Thymus (tissue), 14 donors: ENCODE results near the gene FKBP15. TPM values are rescaled to one million over a fixed set of nuclear protein-coding genes. Genes with fewer than 3 reads are reported as not detected.
A peak's percentile ranks its signal among the peaks of the same experiment; 100 is the strongest.

ENCODE experiments used
- DNase-seq, 9 donors: peaks; one replicate each; pipeline ENCODE4 v3.0.0-alpha.2; 2013; ENCODE audit warnings: low spot score in 9 of 9, low read depth in 6 of 9, missing footprints in 1 of 9
- H3K27ac ChIP-seq, 2 donors: one replicate each; pipeline ENCODE4 v1.5.1; 2013; ENCODE audit warnings: control low read depth in 1 of 2, low read depth in 1 of 2, low read length in 1 of 2, mild to moderate bottlenecking in 1 of 2, moderate library complexity in 1 of 2
- H3K27me3 ChIP-seq, 2 donors: one replicate each; pipeline ENCODE4 v1.5.1; 2013; ENCODE audit warnings: low read length in 1 of 2; ENCODE audit not compliant: control insufficient read depth in 2 of 2, insufficient read depth in 1 of 2
- H3K36me3 ChIP-seq, 2 donors: one replicate each; pipeline ENCODE4 v1.5.1; 2013; ENCODE audit warnings: low read length in 1 of 2, mild to moderate bottlenecking in 1 of 2, moderate library complexity in 1 of 2; ENCODE audit not compliant: control insufficient read depth in 2 of 2, insufficient read depth in 2 of 2
- H3K4me1 ChIP-seq, 2 donors: one replicate each; pipeline ENCODE4 v1.5.1; 2013; ENCODE audit warnings: low read length in 2 of 2; ENCODE audit not compliant: control insufficient read depth in 2 of 2, insufficient read depth in 2 of 2
- H3K4me3 ChIP-seq, 2 donors: one replicate each; pipeline ENCODE4 v1.5.1; 2013; ENCODE audit warnings: low read length in 2 of 2, control low read depth in 1 of 2, mild to moderate bottlenecking in 1 of 2
- H3K9me3 ChIP-seq, 2 donors: one replicate each; pipeline ENCODE4 v1.5.1; 2013; ENCODE audit warnings: low read length in 1 of 2, mild to moderate bottlenecking in 1 of 2; ENCODE audit not compliant: control insufficient read depth in 2 of 2, insufficient read depth in 1 of 2
- WGBS: extraction: QIAGEN DNeasy Blood & Tissue Kit; methylation state at CpG from one replicate; pipeline ENCODE4 v1.1.7; 2013; 5-methylcytosine and 5-hydroxymethylcytosine counted together
- long read RNA-seq, 10 donors: transcript quantifications; one replicate each; lab custom pipeline, GENCODE V29; 2026
- polyA plus RNA-seq: library from polyadenylated mRNA; stranded (reverse); fragments of 200-250 nt; gene quantifications from one replicate; pipeline ENCODE4 v1.2.3, GENCODE V29; 2013
- total RNA-seq: library from RNA; stranded (reverse); fragments of 120-200 nt; gene quantifications from one replicate; pipeline ENCODE4 v1.2.4, GENCODE V29; 2013
- donor health status: healthy.

FKBP15 gene, protein sequence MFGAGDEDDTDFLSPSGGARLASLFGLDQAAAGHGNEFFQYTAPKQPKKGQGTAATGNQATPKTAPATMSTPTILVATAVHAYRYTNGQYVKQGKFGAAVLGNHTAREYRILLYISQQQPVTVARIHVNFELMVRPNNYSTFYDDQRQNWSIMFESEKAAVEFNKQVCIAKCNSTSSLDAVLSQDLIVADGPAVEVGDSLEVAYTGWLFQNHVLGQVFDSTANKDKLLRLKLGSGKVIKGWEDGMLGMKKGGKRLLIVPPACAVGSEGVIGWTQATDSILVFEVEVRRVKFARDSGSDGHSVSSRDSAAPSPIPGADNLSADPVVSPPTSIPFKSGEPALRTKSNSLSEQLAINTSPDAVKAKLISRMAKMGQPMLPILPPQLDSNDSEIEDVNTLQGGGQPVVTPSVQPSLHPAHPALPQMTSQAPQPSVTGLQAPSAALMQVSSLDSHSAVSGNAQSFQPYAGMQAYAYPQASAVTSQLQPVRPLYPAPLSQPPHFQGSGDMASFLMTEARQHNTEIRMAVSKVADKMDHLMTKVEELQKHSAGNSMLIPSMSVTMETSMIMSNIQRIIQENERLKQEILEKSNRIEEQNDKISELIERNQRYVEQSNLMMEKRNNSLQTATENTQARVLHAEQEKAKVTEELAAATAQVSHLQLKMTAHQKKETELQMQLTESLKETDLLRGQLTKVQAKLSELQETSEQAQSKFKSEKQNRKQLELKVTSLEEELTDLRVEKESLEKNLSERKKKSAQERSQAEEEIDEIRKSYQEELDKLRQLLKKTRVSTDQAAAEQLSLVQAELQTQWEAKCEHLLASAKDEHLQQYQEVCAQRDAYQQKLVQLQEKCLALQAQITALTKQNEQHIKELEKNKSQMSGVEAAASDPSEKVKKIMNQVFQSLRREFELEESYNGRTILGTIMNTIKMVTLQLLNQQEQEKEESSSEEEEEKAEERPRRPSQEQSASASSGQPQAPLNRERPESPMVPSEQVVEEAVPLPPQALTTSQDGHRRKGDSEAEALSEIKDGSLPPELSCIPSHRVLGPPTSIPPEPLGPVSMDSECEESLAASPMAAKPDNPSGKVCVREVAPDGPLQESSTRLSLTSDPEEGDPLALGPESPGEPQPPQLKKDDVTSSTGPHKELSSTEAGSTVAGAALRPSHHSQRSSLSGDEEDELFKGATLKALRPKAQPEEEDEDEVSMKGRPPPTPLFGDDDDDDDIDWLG
- total RNA-seq = 19.3 TPM
- polyA plus RNA-seq = 14.8 TPM
- long read RNA-seq, donor 1 = 0 reads
- long read RNA-seq, donor 2 = 0 reads
- long read RNA-seq, donor 3, partial matches to known transcripts = 0 of 1 reads
- long read RNA-seq, donor 3, other reads (novel, unspliced or antisense) = 0 of 1 reads
- long read RNA-seq, donor 4, partial matches to known transcripts = 6 of 6 reads
- long read RNA-seq, donor 4, other reads (novel, unspliced or antisense) = 0 of 6 reads
- long read RNA-seq, donor 5, full-length matches to known transcripts = 2 of 21 reads
- long read RNA-seq, donor 5, partial matches to known transcripts = 19 of 21 reads
- long read RNA-seq, donor 5, other reads (novel, unspliced or antisense) = 0 of 21 reads
- long read RNA-seq, donor 6, full-length matches to known transcripts = 2 of 2 reads
- long read RNA-seq, donor 6, partial matches to known transcripts = 0 of 2 reads
- long read RNA-seq, donor 6, other reads (novel, unspliced or antisense) = 0 of 2 reads
- long read RNA-seq, donor 7, full-length matches to known transcripts = 3 of 12 reads
- long read RNA-seq, donor 7, partial matches to known transcripts = 9 of 12 reads
- long read RNA-seq, donor 7, other reads (novel, unspliced or antisense) = 0 of 12 reads
- long read RNA-seq, donor 8 = 0 reads
- long read RNA-seq, donor 9, full-length matches to known transcripts = 2 of 2 reads
- long read RNA-seq, donor 9, partial matches to known transcripts = 0 of 2 reads
- long read RNA-seq, donor 9, other reads (novel, unspliced or antisense) = 0 of 2 reads
- long read RNA-seq, donor 10, full-length matches to known transcripts = 1 of 1 reads
- long read RNA-seq, donor 10, partial matches to known transcripts = 0 of 1 reads
- long read RNA-seq, donor 10, other reads (novel, unspliced or antisense) = 0 of 1 reads

DNA sequence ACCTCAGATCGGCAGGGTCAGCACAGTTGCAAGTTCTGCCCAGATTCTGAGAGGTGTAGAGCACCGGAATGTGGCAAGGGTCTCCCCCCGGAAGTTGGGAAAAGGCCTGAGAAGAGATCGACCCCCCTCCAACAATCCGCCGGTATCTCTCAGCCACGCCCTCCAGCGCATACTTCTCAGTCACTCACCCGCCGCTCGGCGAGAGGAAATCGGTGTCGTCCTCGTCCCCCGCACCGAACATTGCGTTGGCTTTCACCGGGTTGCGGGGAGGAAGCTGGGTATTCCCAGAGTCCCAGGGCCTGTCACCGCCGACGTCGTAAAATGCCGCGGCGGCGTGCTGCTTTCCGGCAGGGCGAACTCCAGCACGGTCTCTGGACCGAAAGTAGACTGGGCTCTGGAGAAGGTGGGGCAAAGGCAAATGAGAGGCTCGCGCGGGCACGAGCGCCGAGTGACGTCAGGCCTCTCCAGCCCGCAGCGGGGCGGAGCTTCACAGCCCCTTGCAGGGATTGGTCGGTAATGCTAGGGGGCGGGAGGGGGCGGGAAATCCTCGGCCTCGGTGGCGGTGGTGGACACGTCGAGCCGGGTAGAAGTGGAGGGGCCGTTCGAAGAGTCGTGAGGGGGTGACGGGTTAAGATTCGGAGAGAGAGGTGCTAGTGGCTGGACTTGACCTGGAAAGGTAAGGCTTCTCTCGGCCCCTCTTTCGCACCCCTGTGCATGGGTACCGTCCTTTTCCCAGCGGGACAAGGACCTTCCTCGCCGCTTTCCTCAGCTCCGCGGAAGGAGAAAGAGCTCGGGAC, at the start of gene FKBP15, which contains the start of gene SLC31A1:
Gene FKBP15, minus strand, starts transcription at position 275 of the 797 bp plus-strand sequence. Its CDS starts 34 bp downstream, at position 241.
Gene SLC31A1, plus strand, starts transcription at position 542 of the 797 bp plus-strand sequence. CDS start 34,605 bp downstream, outside the sequence.
- Histone ChIP-seq H3K27me3 (no peaks in the 10 kb centered on the region), H3K4me3 (peak within 1 kb of the TSS; percentile 59 to 92), H3K36me3 (no peaks in the 10 kb centered on the region), H3K27ac (peak within 1 kb of the TSS; percentile 82 to 85), H3K4me1 (peaks cover 12 to 19% of the 10 kb centered on the region in 2 donors), H3K9me3 (no peaks in the 10 kb centered on the region)
- peak; percentile 92 to 98 (median 97) for DNase-seq
- WGBS = under 1% methylated on average over 65 of the region's 65 CpGs

DNA sequence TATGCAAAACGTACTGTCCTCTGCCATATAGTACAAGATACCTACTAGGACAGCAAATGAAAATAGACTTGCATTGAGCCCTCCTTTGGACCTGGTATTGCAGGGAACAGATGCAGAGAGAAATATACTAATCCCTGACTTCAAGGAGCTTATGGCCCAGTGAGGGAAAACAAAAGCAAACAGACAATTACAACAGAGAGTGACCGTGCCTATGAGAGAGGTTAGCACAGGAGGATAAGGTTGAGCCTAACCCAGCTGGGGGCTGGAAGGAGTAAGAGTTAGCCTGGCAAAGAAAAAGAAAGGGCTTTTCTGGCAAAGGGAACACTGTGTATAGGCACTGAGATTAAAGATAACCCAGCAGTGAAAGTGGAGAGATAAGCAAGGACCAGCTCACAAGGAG, 48.8 kb upstream of the FKBP15 start:
- no peak for DNase-seq
- no peaks in the 10 kb centered on the region for H3K27me3 ChIP-seq
- H3K4me3 ChIP-seq = no peak overlapping the region
- WGBS = over 99% methylated on average over 2 of the region's 2 CpGs
- peaks cover 39 to 62% of the 10 kb centered on the region in 2 donors for H3K36me3 ChIP-seq
- no peaks in the 10 kb centered on the region for H3K4me1 ChIP-seq
- no peaks in the 10 kb centered on the region for H3K9me3 ChIP-seq
- no peak overlapping the region for H3K27ac ChIP-seq

DNA sequence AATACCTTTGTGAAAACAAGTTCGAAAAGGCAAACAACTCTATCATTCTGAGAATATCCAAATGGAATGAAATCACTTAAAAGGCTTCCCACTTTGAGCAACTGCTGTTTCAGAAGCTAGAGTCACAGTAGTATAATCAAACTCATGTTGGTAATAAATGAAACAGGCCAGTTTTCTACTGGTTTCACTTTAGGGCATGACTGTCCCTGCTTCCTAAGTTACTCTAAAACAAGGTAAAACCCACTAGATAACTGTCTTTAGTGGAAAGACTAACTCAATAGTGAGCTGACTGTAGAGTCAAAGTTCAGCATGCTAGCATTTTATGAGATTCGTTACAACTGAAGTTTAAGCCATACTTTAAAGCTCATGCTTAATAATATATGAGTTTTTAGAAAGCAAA, 48.3 kb upstream of the FKBP15 start:
- Histone ChIP-seq H3K36me3 (peaks cover 39 to 62% of the 10 kb centered on the region in 2 donors), H3K4me1 (no peaks in the 10 kb centered on the region), H3K4me3 (no peak overlapping the region), H3K27me3 (no peaks in the 10 kb centered on the region), H3K9me3 (no peaks in the 10 kb centered on the region), H3K27ac (no peak overlapping the region)
- WGBS = 98% methylated on average over 2 of the region's 2 CpGs
- no peak for DNase-seq

DNA sequence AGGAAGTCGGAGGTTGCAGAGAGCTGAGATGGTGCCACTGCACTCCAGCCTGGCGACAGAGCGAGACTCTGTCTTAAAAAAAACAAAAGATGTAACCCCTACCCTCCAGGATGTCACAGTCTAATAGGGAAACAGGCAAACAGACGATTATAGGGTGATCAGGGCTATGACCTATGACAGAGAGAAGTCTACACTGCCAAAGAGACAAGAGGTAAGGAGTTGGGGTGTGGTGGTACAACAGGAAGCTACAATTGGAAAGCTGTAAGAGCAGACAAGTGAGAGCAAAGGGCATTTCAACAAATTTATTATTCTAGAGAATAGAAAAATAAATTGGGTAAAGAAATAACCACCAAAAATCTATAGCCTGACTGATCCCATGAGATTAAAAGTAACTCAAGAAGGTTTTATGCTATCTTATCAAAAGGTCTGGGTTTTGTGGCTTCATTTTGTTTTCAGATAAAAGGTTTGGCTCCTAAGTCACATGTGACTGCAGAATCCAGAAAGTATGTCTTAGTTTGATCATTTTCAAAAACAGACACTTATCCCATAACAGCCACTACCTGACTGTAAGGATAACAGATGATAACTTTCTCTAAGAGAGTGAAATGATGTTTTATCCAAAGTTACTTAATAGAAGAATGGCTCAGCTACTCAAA, 47.0 kb upstream of the FKBP15 start:
- no peaks in the 10 kb centered on the region for H3K27me3 ChIP-seq
- DNase-seq = no peak
- H3K27ac ChIP-seq = no peak overlapping the region
- 97% methylated on average over 4 of the region's 4 CpGs for WGBS
- peaks cover 39 to 58% of the 10 kb centered on the region in 2 donors for H3K36me3 ChIP-seq
- no peaks in the 10 kb centered on the region for H3K4me1 ChIP-seq
- H3K9me3 ChIP-seq = no peaks in the 10 kb centered on the region
- H3K4me3 ChIP-seq = no peak overlapping the region

DNA sequence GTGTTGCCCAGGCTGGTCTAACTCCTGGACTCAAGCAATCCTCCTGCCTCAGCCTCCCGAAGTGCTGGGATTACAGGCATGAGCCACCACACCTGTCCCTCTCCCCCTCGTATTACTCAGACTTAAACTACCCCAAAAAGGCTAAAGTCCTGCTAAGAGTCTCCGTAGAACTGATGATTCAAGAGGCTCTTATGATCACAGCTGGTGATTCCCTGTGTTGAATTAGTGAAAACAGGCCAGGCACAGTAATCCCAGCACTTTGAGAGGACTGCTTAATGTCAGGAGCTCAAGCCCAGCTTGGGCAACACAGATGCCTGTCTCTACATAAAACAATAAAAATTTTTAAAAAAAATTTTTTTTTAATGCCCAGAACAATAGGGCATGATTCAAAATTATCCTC, 45.1 kb upstream of the FKBP15 start:
- peaks cover 25 to 39% of the 10 kb centered on the region in 2 donors for H3K36me3 ChIP-seq
- no peak for DNase-seq
- no peaks in the 10 kb centered on the region for H3K4me1 ChIP-seq
- H3K4me3 ChIP-seq = no peak overlapping the region
- H3K9me3 ChIP-seq = no peaks in the 10 kb centered on the region
- no peak overlapping the region for H3K27ac ChIP-seq
- WGBS = 97% methylated on average over 3 of the region's 3 CpGs
- no peaks in the 10 kb centered on the region for H3K27me3 ChIP-seq

DNA sequence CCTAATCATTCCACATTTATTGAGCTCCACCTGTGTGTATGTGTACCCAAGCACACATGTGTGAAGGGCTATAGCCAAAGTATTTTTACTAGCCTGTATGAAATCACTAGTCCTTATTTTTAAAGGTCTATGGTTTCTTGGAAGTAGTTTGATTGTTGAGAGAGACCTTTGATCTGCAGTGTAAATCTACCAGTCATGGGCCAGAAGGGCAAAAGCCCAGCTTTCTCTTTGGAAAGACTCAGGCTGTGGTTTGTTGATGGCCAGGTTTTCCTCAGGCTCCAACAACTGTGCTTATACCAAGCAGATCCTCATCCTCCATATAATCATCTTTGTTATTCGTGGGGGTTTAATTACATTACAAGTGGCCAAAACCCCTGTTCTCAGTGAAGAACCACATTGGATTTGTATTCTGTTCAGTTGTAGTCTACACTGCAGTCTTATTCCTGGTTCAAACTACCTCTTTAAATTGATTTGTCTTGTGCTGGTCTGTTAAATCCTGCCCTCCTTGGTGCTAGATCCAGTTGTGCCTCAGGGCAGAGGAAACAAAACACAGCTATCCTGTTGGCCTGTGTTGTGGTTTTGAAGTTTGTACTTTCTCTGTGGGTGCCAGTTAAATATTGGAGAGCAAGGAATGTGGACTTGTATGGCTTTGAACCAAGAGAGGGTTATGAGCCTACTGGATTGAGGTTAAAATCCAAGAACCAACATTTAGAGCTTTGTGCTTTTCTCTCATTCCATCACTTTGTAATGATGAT, 41.0 kb upstream of the FKBP15 start:
- Histone ChIP-seq H3K9me3 (no peaks in the 10 kb centered on the region), H3K4me3 (no peak overlapping the region), H3K36me3 (peaks cover 6 to 17% of the 10 kb centered on the region in 2 donors), H3K27me3 (no peaks in the 10 kb centered on the region), H3K27ac (no peak overlapping the region), H3K4me1 (no peaks in the 10 kb centered on the region)
- WGBS = 98% methylated on average over 1 of the region's 1 CpG
- no peak for DNase-seq
